HG03442 (cell line): Measurements from ENCODE around the gene LY6G5B.

ENCODE experiments used
- ATAC-seq: cut with Tn5 transposase; IDR thresholded peaks from one replicate; pipeline ENCODE4 v1.9.1; 2021; ENCODE audit warnings: mild to moderate bottlenecking, moderate library complexity; ENCODE audit not compliant: unreplicated experiment

LY6G5B gene

GRCh38 chr6:31713991-31714684 is 44.4 kb downstream of the LY6G5B start:
- no peak for ATAC-seq

GRCh38 chr6:31715022-31715958 is 45.5 kb downstream of the LY6G5B start, which contains the start of gene LY6G6D:
LY6G6D (plus strand) TSS chr6:31715348; CDS start chr6:31715356, 8 bp downstream.
- no peak for ATAC-seq

GRCh38 chr6:31717499-31718222 is 47.9 kb downstream of the LY6G5B start:
- ATAC-seq: no peak

- no peak for ATAC-seq
These were observed 48.5 kb downstream of the LY6G5B start for GRCh38 chr6:31718265-31718664.

- ATAC-seq: no peak
These were observed 49.2 kb downstream of the LY6G5B start for GRCh38 chr6:31719001-31719400.

- ATAC-seq: no peak
These were observed 50.5 kb downstream of the LY6G5B start for GRCh38 chr6:31720196-31720770.

GRCh38 chr6:31721351-31722020 is 51.7 kb downstream of the LY6G5B start, which contains the start of gene LY6G6C:
LY6G6C (minus strand) TSS chr6:31721746; CDS start chr6:31721679, 67 bp downstream.
- ATAC-seq: no peak

- ATAC-seq: no peak
These were observed 52.4 kb downstream of the LY6G5B start for GRCh38 chr6:31722173-31722572.
